Skeletal muscle satellite cell (primary cell): ENCODE measurements around the gene MMS19.

ENCODE experiments used
- H3K27me3 ChIP-seq: 2 replicates; pipeline ENCODE4 v1.7.0; 2013; ENCODE audit warnings: low read length; ENCODE audit not compliant: control insufficient read depth, insufficient read depth
- H3K36me3 ChIP-seq: 2 replicates; pipeline ENCODE4 v1.7.0; 2013; ENCODE audit warnings: mild to moderate bottlenecking, control low read depth, low read length; ENCODE audit not compliant: insufficient read depth
- H3K4me1 ChIP-seq: 2 replicates; pipeline ENCODE4 v1.7.0; 2013; ENCODE audit warnings: low read length; ENCODE audit not compliant: control insufficient read depth, insufficient read depth
- H3K4me2 ChIP-seq: 2 replicates; pipeline ENCODE4 v1.7.0; 2013; ENCODE audit warnings: mild to moderate bottlenecking, low read length
- H3K4me3 ChIP-seq: 2 replicates; pipeline ENCODE4 v1.7.0; 2013; ENCODE audit warnings: low read length
- H3K9ac ChIP-seq: 2 replicates; pipeline ENCODE4 v1.7.0; 2013; ENCODE audit warnings: mild to moderate bottlenecking, low read depth, low read length, moderate library complexity
- H3K9me3 ChIP-seq: replicated peaks from 2 replicates; pipeline ENCODE4 v1.7.0; 2013; ENCODE audit warnings: mild to moderate bottlenecking, control low read depth, low read length

MMS19 gene

DNA sequence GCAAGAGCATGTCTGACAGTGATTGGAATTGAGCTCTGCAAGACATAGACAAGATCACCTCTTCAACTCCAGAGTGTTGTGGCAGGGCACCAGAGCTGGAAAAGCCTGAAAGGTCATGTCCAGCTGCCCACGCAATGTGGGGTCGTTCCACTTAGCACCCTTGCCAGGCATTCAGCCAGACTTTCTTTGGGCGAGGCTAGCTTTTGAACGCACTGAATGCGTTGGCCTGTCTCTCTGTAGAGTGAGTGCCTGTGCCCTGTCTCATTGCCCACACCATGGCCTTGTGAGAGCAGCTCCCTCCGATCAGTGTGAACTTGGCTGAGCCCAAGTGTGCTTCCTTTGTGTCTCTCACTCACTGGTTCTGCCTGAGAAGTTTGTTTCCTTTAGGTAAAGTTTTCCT, 23.8 kb upstream of the MMS19 start:
- no peak overlapping the region for H3K4me2 ChIP-seq
- no peaks in the 10 kb centered on the region for H3K27me3 ChIP-seq
- no peaks in the 10 kb centered on the region for H3K9me3 ChIP-seq
- H3K9ac ChIP-seq = no peak overlapping the region
- H3K4me1 ChIP-seq = peaks cover 32% of the 10 kb centered on the region
- no peaks in the 10 kb centered on the region for H3K36me3 ChIP-seq
- H3K4me3 ChIP-seq = no peak overlapping the region

DNA sequence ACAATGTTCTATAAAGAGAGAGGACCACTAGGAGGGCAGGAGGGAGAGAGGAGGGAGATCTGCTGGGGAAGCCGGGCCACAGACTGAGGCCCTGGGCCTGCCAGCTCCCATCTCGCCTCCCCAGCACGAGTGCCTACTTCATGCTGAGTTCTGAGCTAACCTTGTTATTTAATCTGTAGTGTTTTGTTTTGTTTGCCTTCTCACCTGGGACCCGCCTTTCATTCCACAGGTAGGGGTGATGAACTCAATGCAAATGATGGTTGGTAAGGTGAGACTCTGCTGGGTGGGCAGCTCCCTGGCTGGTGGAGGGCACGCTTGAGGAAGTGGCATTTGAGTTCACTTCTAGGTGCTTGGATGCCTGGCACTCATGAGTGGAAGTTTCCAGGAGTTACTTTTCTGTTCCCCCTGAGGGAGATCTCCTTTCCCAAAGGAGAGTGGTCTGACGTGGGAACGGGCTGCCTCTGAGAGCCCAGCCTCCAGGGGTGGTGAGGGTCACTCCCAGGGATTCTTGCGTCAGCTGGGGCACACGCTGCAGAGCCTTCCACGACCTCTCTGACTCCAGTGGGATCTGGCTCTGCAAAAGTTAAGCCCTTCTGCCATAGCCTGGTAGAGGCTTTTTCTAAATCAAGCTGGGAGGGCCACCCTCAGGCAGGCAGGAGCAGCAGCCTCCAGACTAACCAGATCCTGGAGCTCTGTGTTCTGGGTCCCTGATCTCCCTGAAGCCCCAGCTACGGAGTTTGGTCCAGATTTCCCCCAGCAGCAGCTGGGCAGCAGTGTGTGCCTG, 22.9 kb upstream of the MMS19 start:
- H3K4me2 ChIP-seq = no peak overlapping the region
- H3K4me1 ChIP-seq = peaks cover 32% of the 10 kb centered on the region
- H3K36me3 ChIP-seq = no peaks in the 10 kb centered on the region
- H3K4me3 ChIP-seq = no peak overlapping the region
- no peaks in the 10 kb centered on the region for H3K9me3 ChIP-seq
- H3K9ac ChIP-seq = no peak overlapping the region
- no peaks in the 10 kb centered on the region for H3K27me3 ChIP-seq

DNA sequence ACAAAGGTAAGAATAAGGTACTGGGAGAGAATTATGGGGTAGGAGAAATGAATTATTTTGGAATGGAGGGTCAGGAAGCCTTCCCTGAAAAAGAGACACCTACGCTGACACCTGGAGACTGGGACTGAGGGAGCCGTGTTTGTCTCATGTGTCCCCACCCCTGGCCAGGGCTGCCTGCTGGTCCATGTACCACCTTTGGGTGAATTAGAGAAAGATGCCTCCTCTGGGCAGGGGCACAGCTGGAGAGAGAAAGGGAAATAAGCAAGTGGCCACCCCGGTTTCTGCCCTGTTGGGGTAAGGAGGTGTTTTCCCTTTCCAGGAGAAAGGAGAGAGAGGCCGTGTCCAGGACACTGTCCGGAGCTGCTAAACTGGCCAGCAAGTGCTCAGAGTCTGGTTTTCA, 22.3 kb upstream of the MMS19 start:
- H3K9ac ChIP-seq = no peak overlapping the region
- no peak overlapping the region for H3K4me2 ChIP-seq
- H3K36me3 ChIP-seq = no peaks in the 10 kb centered on the region
- H3K27me3 ChIP-seq = no peaks in the 10 kb centered on the region
- no peak overlapping the region for H3K4me3 ChIP-seq
- peaks cover 32% of the 10 kb centered on the region for H3K4me1 ChIP-seq
- no peaks in the 10 kb centered on the region for H3K9me3 ChIP-seq

DNA sequence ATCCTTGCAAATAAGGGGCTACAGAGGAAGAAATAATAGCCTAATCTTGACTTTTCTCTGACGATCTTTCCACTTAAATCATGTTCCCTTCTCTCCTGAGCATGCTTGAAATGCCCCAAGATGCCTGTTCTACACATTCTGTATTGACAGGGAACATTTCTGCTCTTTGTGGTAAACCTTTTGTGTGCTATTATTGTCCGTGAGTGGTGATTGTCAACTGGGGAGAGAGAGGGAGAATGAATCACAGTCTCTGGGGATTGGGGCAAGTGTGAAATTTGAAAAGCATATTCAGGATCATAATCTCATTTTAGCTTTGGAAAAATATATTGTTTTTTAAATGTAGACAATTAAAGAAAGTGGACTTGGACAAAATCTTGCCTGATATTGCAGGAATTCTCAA, 21.1 kb upstream of the MMS19 start:
- no peaks in the 10 kb centered on the region for H3K27me3 ChIP-seq
- H3K4me2 ChIP-seq = peak overlapping the region; percentile 43
- H3K4me1 ChIP-seq = peaks cover 32% of the 10 kb centered on the region
- no peaks in the 10 kb centered on the region for H3K36me3 ChIP-seq
- no peak overlapping the region for H3K4me3 ChIP-seq
- no peaks in the 10 kb centered on the region for H3K9me3 ChIP-seq
- H3K9ac ChIP-seq = no peak overlapping the region

DNA sequence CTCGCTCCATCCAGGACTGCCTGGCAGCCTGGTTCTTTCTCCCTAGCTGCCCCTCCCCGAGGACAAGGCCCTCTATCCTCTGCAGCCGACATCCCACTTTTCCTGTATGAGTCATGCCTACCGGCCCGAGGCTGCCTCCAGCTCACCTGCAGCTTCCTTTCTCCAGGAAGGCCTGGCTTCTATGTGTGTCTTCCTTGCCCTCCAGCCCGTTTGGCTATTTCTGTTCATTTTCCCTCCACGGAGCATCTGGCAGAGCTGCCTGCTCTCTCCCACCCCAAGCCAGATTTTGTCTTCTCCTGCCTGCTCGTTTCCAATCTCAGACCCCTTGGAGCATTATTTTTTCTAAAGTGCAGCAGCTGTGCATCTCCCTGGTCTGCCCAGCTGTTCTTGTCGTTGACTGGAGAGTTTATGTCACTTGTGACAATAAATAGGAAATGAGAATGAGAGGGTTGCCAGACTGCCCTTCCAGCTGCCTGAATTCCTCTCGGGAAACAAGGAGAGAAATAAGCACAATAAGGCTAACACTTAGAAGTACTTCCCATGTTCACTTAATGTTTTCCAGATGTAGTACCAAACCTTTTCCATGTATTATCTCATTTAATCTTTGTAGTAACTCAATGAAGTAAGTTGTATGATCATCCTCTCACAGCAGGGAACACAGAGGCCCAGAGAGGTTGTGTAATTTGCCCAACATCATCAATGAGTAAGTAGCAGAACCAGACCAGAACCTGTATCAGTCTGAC, 20.2 kb upstream of the MMS19 start:
- H3K4me1 ChIP-seq = peaks cover 32% of the 10 kb centered on the region
- H3K27me3 ChIP-seq = no peaks in the 10 kb centered on the region
- no peak overlapping the region for H3K4me3 ChIP-seq
- no peak overlapping the region for H3K9ac ChIP-seq
- H3K4me2 ChIP-seq = peak overlapping the region; percentile 43
- no peaks in the 10 kb centered on the region for H3K9me3 ChIP-seq
- no peaks in the 10 kb centered on the region for H3K36me3 ChIP-seq

DNA sequence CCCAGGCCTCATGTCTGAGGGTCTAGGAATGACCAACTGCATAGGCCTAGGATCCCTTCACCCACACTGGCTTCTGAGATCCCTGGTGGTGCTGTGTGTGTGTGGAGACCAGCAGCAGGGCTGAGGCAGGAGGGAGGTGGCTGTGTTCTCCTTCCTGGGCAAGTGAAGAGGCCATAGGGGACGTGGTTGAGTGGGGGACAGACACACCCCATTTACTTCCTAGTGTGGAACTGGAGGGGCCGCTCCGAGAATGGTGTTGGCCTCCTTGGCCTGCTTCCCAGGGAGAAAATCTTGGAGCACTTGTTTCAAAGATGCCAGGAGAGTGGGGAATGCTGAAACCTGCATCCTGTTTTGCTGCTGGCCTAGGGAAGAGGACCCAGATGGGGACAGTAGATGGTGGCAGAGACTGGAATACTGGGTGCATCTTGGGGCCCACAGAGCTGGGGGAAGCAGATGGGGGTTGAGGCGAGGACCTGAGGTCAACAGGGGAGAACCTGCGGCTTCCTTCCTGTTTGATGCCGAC, 19.6 kb upstream of the MMS19 start:
- Histone ChIP-seq H3K4me1 (peaks cover 32% of the 10 kb centered on the region), H3K9ac (no peak overlapping the region), H3K27me3 (no peaks in the 10 kb centered on the region), H3K4me3 (no peak overlapping the region), H3K4me2 (peak overlapping the region; percentile 43), H3K36me3 (no peaks in the 10 kb centered on the region), H3K9me3 (no peaks in the 10 kb centered on the region)

DNA sequence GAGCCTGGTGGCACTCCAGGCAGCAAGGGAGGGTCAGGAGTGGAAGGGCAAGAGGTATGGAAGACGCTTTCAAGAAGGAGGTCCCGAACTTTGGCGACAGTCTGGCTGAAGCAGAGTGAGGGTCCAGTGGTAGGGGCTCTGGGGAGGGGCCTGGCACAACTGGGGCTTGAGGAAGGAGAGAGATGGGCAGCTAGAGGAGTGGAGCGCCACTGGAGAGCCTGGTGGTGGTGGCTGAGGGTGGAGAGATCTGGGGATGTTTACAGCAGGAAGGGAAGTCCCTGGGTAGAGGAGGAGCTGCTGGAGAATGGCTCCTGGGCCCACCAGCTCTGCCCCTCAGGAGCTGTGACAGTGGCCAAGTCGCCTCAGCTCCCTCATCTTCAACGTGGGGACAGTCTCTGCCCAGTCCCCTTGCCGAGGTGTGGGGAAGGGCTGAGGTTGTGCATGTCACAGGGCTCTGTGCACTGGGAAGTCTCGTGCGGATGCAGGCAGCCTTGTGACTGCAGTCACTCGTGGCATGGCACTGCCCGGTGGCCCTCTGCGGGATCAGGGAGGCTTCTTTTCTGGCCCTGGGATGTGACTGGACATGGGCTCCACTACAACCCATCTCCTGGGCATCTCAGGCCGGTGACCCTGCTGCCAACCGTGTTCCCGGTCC, 19.0 kb upstream of the MMS19 start:
- no peaks in the 10 kb centered on the region for H3K36me3 ChIP-seq
- no peak overlapping the region for H3K9ac ChIP-seq
- no peaks in the 10 kb centered on the region for H3K9me3 ChIP-seq
- no peak overlapping the region for H3K4me3 ChIP-seq
- no peak overlapping the region for H3K4me2 ChIP-seq
- peaks cover 30% of the 10 kb centered on the region for H3K4me1 ChIP-seq
- no peaks in the 10 kb centered on the region for H3K27me3 ChIP-seq

DNA sequence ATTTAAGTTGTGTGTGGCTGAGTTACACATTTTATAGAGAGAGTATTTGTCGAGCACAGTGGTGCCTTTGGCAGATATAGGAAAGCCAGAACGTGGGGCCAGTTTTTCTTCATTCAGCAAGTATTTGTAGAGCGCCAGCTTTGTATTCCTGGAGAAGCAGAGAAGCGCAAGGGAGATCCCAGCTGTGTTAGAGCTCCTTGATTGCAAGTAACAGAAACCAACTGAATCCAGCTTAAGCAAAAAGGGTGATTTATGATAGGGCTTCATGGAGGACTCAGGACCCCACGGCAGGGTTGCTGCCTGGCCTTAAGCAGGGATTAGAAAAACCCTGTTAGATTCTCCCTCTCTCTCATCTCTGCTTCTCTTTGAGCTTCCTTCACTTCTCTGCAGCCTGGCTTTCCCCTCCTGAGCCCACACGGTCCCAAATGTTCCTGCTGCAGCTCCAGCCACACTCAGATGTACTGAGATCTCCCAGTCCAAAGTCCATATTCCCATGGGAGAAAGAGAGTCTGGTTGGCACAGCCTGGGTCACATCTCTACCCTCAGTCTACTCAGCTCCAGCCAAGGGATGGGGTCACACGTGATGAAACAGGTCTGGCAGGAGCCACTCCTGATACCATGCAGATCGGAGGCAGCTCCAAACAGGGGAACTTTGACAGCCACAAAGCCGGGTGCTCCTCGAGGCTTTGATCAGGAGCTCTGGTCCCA, 17.2 kb upstream of the MMS19 start:
- Histone ChIP-seq H3K9me3 (no peaks in the 10 kb centered on the region), H3K9ac (no peak overlapping the region), H3K27me3 (no peaks in the 10 kb centered on the region), H3K4me1 (peaks cover 25% of the 10 kb centered on the region), H3K36me3 (no peaks in the 10 kb centered on the region), H3K4me3 (no peak overlapping the region), H3K4me2 (no peak overlapping the region)

DNA sequence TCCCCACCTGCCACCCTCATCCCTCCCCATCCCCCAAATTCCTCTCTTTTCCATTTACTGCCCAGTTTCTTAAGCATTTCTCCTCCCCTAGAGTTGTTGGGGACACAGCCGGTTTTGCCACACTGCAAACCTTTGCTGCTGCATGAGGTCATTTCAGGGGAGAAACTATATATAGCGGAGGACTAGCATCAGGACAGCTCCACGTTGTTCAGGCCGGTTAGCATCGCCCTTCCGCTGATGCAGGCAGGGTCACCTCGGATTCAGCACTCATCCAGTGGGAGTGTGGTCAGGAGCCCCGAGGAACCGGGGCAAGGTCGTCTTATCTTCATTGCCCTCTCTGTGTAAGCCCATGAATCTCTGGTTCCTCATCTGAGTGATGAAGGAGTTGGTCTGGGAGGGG, 16.1 kb upstream of the MMS19 start:
- no peak overlapping the region for H3K4me3 ChIP-seq
- H3K9me3 ChIP-seq = no peaks in the 10 kb centered on the region
- H3K4me1 ChIP-seq = peaks cover 21% of the 10 kb centered on the region
- H3K4me2 ChIP-seq = no peak overlapping the region
- H3K9ac ChIP-seq = no peak overlapping the region
- H3K36me3 ChIP-seq = no peaks in the 10 kb centered on the region
- H3K27me3 ChIP-seq = no peaks in the 10 kb centered on the region

DNA sequence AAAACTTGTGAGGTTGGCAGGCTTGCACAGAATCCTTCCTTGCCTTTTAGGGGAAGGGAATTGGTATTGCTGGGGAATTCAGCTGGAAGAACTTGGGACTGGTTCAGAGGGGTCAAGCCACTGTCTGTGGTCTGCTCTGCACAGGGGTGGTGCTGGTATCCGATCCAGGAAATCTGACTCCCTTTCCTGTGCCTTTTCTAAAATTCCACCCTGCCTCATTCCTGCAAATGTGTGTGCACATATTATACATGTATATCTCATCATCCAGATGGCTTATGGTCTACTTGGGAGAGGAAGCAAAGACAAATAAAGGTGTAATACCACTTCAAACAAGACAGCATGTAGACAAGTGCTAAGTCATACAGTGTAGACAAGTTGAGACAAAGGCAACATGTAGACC, 14.8 kb upstream of the MMS19 start:
- no peak overlapping the region for H3K4me3 ChIP-seq
- no peak overlapping the region for H3K4me2 ChIP-seq
- peaks cover 7% of the 10 kb centered on the region for H3K4me1 ChIP-seq
- no peak overlapping the region for H3K9ac ChIP-seq
- H3K36me3 ChIP-seq = no peaks in the 10 kb centered on the region
- no peaks in the 10 kb centered on the region for H3K27me3 ChIP-seq
- no peaks in the 10 kb centered on the region for H3K9me3 ChIP-seq
